ENCODE data around the gene ARID5B.

Gene ARID5B

GRCh38 chr10:61897671-61898434 is 3.6 kb upstream of the ARID5B start:
- H3K27ac ChIP-seq (ENCODE audit: insufficient read depth, low read depth, low read length, poor library complexity, severe bottlenecking), result no peak overlapping the region

GRCh38 chr10:61898435-61898778 is 3.1 kb upstream of the ARID5B start:
- Histone ChIP-seq H3K27ac (ENCODE audit: insufficient read depth, low read depth, low read length, poor library complexity, severe bottlenecking) (no peak overlapping the region), H3K4me3 (ENCODE audit: insufficient read depth, low read depth, low read length) (no peak overlapping the region), H3K27me3 (ENCODE audit: control insufficient read depth, insufficient read depth, low read length, poor library complexity, severe bottlenecking) (peaks cover 48% of the 10 kb centered on the region), H3K9me3 (ENCODE audit: control insufficient read depth, low read length) (no peaks in the 10 kb centered on the region), H3K4me1 (ENCODE audit: control insufficient read depth, insufficient read depth, low read length) (peaks cover 8% of the 10 kb centered on the region), H3K36me3 (ENCODE audit: control insufficient read depth, insufficient read depth, low read length) (no peaks in the 10 kb centered on the region)
- 34 to 45% methylated on average over 2 of the region's 2 CpGs for WGBS, 2 experiments

More at GRCh38 chr10:61897671-61898434, 3.6 kb upstream of the ARID5B start:
- H3K4me3 ChIP-seq (ENCODE audit: insufficient read depth, low read depth, low read length), result peak overlapping the region; percentile 33
- WGBS, 2 experiments, result 41 to 45% methylated on average over 9 to 10 of the region's 10 CpGs
- H3K4me1 ChIP-seq (ENCODE audit: control insufficient read depth, insufficient read depth, low read length), result peaks cover 8% of the 10 kb centered on the region
- no peaks in the 10 kb centered on the region for H3K36me3 ChIP-seq (ENCODE audit: control insufficient read depth, insufficient read depth, low read length)
- peaks cover 45% of the 10 kb centered on the region for H3K27me3 ChIP-seq (ENCODE audit: control insufficient read depth, insufficient read depth, low read length, poor library complexity, severe bottlenecking)
- no peaks in the 10 kb centered on the region for H3K9me3 ChIP-seq (ENCODE audit: control insufficient read depth, low read length)

- H3K27ac ChIP-seq (ENCODE audit: insufficient read depth, low read depth, low read length, poor library complexity, severe bottlenecking), result no peak overlapping the region
- WGBS, 2 experiments, result 13 to 39% methylated on average over 2 to 5 of the region's 7 CpGs
- H3K4me3 ChIP-seq (ENCODE audit: insufficient read depth, low read depth, low read length), result no peak overlapping the region
Observed at GRCh38 chr10:61899069-61899531, 2.4 kb upstream of the ARID5B start.

GRCh38 chr10:61899663-61899996 is 1.9 kb upstream of the ARID5B start:
- H3K9me3 ChIP-seq (ENCODE audit: control insufficient read depth, low read length), result no peaks in the 10 kb centered on the region
- H3K36me3 ChIP-seq (ENCODE audit: control insufficient read depth, insufficient read depth, low read length), result no peaks in the 10 kb centered on the region
- peaks cover 8% of the 10 kb centered on the region for H3K4me1 ChIP-seq (ENCODE audit: control insufficient read depth, insufficient read depth, low read length)
- WGBS, 2 experiments, result 26 to 52% methylated on average over 4 to 5 of the region's 7 CpGs
- peak overlapping the region; percentile 67 for H3K4me3 ChIP-seq (ENCODE audit: insufficient read depth, low read depth, low read length)
- peaks cover 52% of the 10 kb centered on the region for H3K27me3 ChIP-seq (ENCODE audit: control insufficient read depth, insufficient read depth, low read length, poor library complexity, severe bottlenecking)
- H3K27ac ChIP-seq (ENCODE audit: insufficient read depth, low read depth, low read length, poor library complexity, severe bottlenecking), result no peak overlapping the region

More at GRCh38 chr10:61899069-61899531, 2.4 kb upstream of the ARID5B start:
- peaks cover 8% of the 10 kb centered on the region for H3K4me1 ChIP-seq (ENCODE audit: control insufficient read depth, insufficient read depth, low read length)
- H3K27me3 ChIP-seq (ENCODE audit: control insufficient read depth, insufficient read depth, low read length, poor library complexity, severe bottlenecking), result peaks cover 48% of the 10 kb centered on the region
- H3K9me3 ChIP-seq (ENCODE audit: control insufficient read depth, low read length), result no peaks in the 10 kb centered on the region
- H3K36me3 ChIP-seq (ENCODE audit: control insufficient read depth, insufficient read depth, low read length), result no peaks in the 10 kb centered on the region

GRCh38 chr10:61899997-61900828 is 1.3 kb upstream of the ARID5B start:
- H3K27ac ChIP-seq (ENCODE audit: insufficient read depth, low read depth, low read length, poor library complexity, severe bottlenecking), result no peak overlapping the region
- H3K4me3 ChIP-seq (ENCODE audit: insufficient read depth, low read depth, low read length), result peak overlapping the region; percentile 67

GRCh38 chr10:61901829-61902444 is 438 bp downstream of the ARID5B start:
- Histone ChIP-seq H3K9me3 (ENCODE audit: control insufficient read depth, low read length) (no peaks in the 10 kb centered on the region), H3K27me3 (ENCODE audit: control insufficient read depth, insufficient read depth, low read length, poor library complexity, severe bottlenecking) (peaks cover 52% of the 10 kb centered on the region), H3K4me1 (ENCODE audit: control insufficient read depth, insufficient read depth, low read length) (peaks cover 8% of the 10 kb centered on the region), H3K4me3 (ENCODE audit: insufficient read depth, low read depth, low read length) (peak overlapping the region; percentile 67), H3K27ac (ENCODE audit: insufficient read depth, low read depth, low read length, poor library complexity, severe bottlenecking) (peak overlapping the region; percentile 31), H3K36me3 (ENCODE audit: control insufficient read depth, insufficient read depth, low read length) (no peaks in the 10 kb centered on the region)
- 0 to 1% methylated on average over 14 of the region's 14 CpGs for WGBS, 2 experiments

More at GRCh38 chr10:61899997-61900828, 1.3 kb upstream of the ARID5B start:
- no peaks in the 10 kb centered on the region for H3K9me3 ChIP-seq (ENCODE audit: control insufficient read depth, low read length)
- H3K27me3 ChIP-seq (ENCODE audit: control insufficient read depth, insufficient read depth, low read length, poor library complexity, severe bottlenecking), result peaks cover 52% of the 10 kb centered on the region
- 5 to 6% methylated on average over 21 to 23 of the region's 25 CpGs for WGBS, 2 experiments
- H3K36me3 ChIP-seq (ENCODE audit: control insufficient read depth, insufficient read depth, low read length), result no peaks in the 10 kb centered on the region
- H3K4me1 ChIP-seq (ENCODE audit: control insufficient read depth, insufficient read depth, low read length), result peaks cover 8% of the 10 kb centered on the region

- H3K36me3 ChIP-seq (ENCODE audit: control insufficient read depth, insufficient read depth, low read length), result no peaks in the 10 kb centered on the region
- peaks cover 8% of the 10 kb centered on the region for H3K4me1 ChIP-seq (ENCODE audit: control insufficient read depth, insufficient read depth, low read length)
- peaks cover 45% of the 10 kb centered on the region for H3K27me3 ChIP-seq (ENCODE audit: control insufficient read depth, insufficient read depth, low read length, poor library complexity, severe bottlenecking)
- peak overlapping the region; percentile 67 for H3K4me3 ChIP-seq (ENCODE audit: insufficient read depth, low read depth, low read length)
- no peaks in the 10 kb centered on the region for H3K9me3 ChIP-seq (ENCODE audit: control insufficient read depth, low read length)
- peak overlapping the region; percentile 31 for H3K27ac ChIP-seq (ENCODE audit: insufficient read depth, low read depth, low read length, poor library complexity, severe bottlenecking)
- WGBS, 2 experiments, result 1 to 2% methylated on average over 24 to 25 of the region's 25 CpGs
Observed at GRCh38 chr10:61902445-61903220, 1.1 kb downstream of the ARID5B start.

- Histone ChIP-seq H3K36me3 (ENCODE audit: control insufficient read depth, insufficient read depth, low read length) (no peaks in the 10 kb centered on the region), H3K27ac (ENCODE audit: insufficient read depth, low read depth, low read length, poor library complexity, severe bottlenecking) (no peak overlapping the region), H3K4me1 (ENCODE audit: control insufficient read depth, insufficient read depth, low read length) (peaks cover 6% of the 10 kb centered on the region), H3K27me3 (ENCODE audit: control insufficient read depth, insufficient read depth, low read length, poor library complexity, severe bottlenecking) (peaks cover 38% of the 10 kb centered on the region), H3K4me3 (ENCODE audit: insufficient read depth, low read depth, low read length) (peak overlapping the region; percentile 67), H3K9me3 (ENCODE audit: control insufficient read depth, low read length) (no peaks in the 10 kb centered on the region)
- 0% methylated on average over 54 of the region's 56 CpGs for WGBS, 2 experiments
Observed at GRCh38 chr10:61903221-61903927, 1.9 kb downstream of the ARID5B start.

- H3K27me3 ChIP-seq (ENCODE audit: control insufficient read depth, insufficient read depth, low read length, poor library complexity, severe bottlenecking), result peaks cover 32% of the 10 kb centered on the region
- peaks cover under 1% of the 10 kb centered on the region for H3K4me1 ChIP-seq (ENCODE audit: control insufficient read depth, insufficient read depth, low read length)
- H3K27ac ChIP-seq (ENCODE audit: insufficient read depth, low read depth, low read length, poor library complexity, severe bottlenecking), result no peak overlapping the region
- 9 to 18% methylated on average over 3 to 7 of the region's 7 CpGs for WGBS, 2 experiments
- H3K36me3 ChIP-seq (ENCODE audit: control insufficient read depth, insufficient read depth, low read length), result no peaks in the 10 kb centered on the region
- H3K4me3 ChIP-seq (ENCODE audit: insufficient read depth, low read depth, low read length), result peak overlapping the region; percentile 67
- H3K9me3 ChIP-seq (ENCODE audit: control insufficient read depth, low read length), result no peaks in the 10 kb centered on the region
Observed at GRCh38 chr10:61903928-61904344, 2.4 kb downstream of the ARID5B start.
